ENCODE results near the gene ARHGEF17. TPM values are rescaled to one million over a fixed set of nuclear protein-coding genes. Genes with fewer than 3 reads are reported as not detected.
A peak's percentile ranks its signal among the peaks of the same experiment; 100 is the strongest.

Gene ARHGEF17
- total RNA-seq, 1 donor from 2014 or later, result 77.0 TPM

- no peaks in the 10 kb centered on the region for H3K36me3 Mint-ChIP-seq (ENCODE audit: insufficient read depth)
- H3K4me3 Mint-ChIP-seq (ENCODE audit: low read depth), result peak within 1 kb of the TSS; percentile 82
- peak; percentile 95 for DNase-seq (ENCODE audit: low spot score, unreplicated experiment)
- H3K27me3 Mint-ChIP-seq, result peaks cover 6% of the 10 kb centered on the region
- TF ChIP-seq, protein P1, sequence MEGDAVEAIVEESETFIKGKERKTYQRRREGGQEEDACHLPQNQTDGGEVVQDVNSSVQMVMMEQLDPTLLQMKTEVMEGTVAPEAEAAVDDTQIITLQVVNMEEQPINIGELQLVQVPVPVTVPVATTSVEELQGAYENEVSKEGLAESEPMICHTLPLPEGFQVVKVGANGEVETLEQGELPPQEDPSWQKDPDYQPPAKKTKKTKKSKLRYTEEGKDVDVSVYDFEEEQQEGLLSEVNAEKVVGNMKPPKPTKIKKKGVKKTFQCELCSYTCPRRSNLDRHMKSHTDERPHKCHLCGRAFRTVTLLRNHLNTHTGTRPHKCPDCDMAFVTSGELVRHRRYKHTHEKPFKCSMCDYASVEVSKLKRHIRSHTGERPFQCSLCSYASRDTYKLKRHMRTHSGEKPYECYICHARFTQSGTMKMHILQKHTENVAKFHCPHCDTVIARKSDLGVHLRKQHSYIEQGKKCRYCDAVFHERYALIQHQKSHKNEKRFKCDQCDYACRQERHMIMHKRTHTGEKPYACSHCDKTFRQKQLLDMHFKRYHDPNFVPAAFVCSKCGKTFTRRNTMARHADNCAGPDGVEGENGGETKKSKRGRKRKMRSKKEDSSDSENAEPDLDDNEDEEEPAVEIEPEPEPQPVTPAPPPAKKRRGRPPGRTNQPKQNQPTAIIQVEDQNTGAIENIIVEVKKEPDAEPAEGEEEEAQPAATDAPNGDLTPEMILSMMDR (IDR thresholded peaks at IDR 0.05; ENCODE audit: unreplicated experiment), result peak; percentile 81
- peaks cover 8% of the 10 kb centered on the region for H3K4me1 Mint-ChIP-seq (ENCODE audit: low read depth)
- peak within 1 kb of the TSS; percentile 72 for H3K27ac Mint-ChIP-seq
- no peaks in the 10 kb centered on the region for H3K9me3 Mint-ChIP-seq (ENCODE audit: low read depth)
Observed at GRCh38 chr11:73376160-73376802, 68.2 kb downstream of the ARHGEF17 start, which contains the start of gene RELT. Gene RELT, plus strand, starts transcription at chr11:73376399. Its CDS starts 12,738 bp downstream, at chr11:73389137.

GRCh38 chr11:73376803-73377629, 68.9 kb downstream of the ARHGEF17 start:
- Mint-ChIP-seq H3K27me3 (peaks cover 6% of the 10 kb centered on the region), H3K4me3 (ENCODE audit: low read depth) (peak overlapping the region; percentile 82), H3K9me3 (ENCODE audit: low read depth) (no peaks in the 10 kb centered on the region), H3K27ac (peak overlapping the region; percentile 72), H3K36me3 (ENCODE audit: insufficient read depth) (no peaks in the 10 kb centered on the region), H3K4me1 (ENCODE audit: low read depth) (peaks cover 8% of the 10 kb centered on the region)
- TF ChIP-seq, protein P1 (IDR thresholded peaks at IDR 0.05; ENCODE audit: unreplicated experiment), result no peak
- DNase-seq (ENCODE audit: low spot score, unreplicated experiment), result peak; percentile 30

DNA sequence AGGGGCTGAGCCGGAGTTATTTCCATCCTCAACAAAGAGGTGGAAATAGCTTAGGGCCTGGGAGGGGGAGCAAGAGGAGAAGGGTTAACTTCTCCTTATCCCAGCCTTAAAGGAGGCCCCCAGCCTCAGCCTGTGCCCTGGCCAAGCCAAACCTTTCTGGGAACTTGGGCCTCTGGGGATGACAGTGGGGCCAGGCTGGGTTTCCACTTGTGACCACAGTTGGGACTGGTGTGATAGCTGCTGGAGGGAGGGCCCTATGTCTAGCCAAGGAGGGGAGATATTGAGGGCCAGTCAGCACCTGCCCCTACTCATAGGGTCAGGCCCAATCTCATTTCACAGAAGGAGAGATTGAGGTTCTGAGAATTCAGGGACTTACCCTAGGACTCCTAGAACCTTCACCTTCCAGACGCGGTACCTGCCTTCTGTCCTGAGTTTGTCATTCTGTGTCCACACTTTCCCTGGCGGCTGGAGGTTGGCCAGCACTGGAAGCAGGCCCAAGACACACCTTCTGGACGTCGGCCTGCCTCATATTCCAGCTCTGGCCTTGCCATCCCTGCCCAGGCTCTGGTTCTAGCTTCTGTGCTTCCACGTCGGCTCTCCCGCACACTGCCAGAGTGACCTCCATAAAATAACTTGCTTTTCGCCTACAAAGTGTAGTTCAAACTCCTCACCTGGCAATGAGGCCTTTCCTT, 71.3 kb downstream of the ARHGEF17 start:
- Mint-ChIP-seq H3K4me3 (ENCODE audit: low read depth) (no peak overlapping the region), H3K4me1 (ENCODE audit: low read depth) (peaks cover 8% of the 10 kb centered on the region), H3K27me3 (peaks cover 6% of the 10 kb centered on the region), H3K36me3 (ENCODE audit: insufficient read depth) (no peaks in the 10 kb centered on the region), H3K9me3 (ENCODE audit: low read depth) (no peaks in the 10 kb centered on the region), H3K27ac (peak overlapping the region; percentile 45)
- TF ChIP-seq, protein P1 (IDR thresholded peaks at IDR 0.05; ENCODE audit: unreplicated experiment), result no peak
- no peak for DNase-seq (ENCODE audit: low spot score, unreplicated experiment)

GRCh38 chr11:73380331-73380730, 72.3 kb downstream of the ARHGEF17 start:
- DNase-seq (ENCODE audit: low spot score, unreplicated experiment), result no peak
- Mint-ChIP-seq H3K27me3 (peaks cover 6% of the 10 kb centered on the region), H3K4me1 (ENCODE audit: low read depth) (peaks cover 10% of the 10 kb centered on the region), H3K9me3 (ENCODE audit: low read depth) (no peaks in the 10 kb centered on the region), H3K36me3 (ENCODE audit: insufficient read depth) (no peaks in the 10 kb centered on the region), H3K27ac (no peak overlapping the region), H3K4me3 (ENCODE audit: low read depth) (no peak overlapping the region)
- TF ChIP-seq, protein P1 (IDR thresholded peaks at IDR 0.05; ENCODE audit: unreplicated experiment), result no peak

GRCh38 chr11:73380897-73381410, 72.9 kb downstream of the ARHGEF17 start:
- Mint-ChIP-seq H3K9me3 (ENCODE audit: low read depth) (no peaks in the 10 kb centered on the region), H3K27me3 (peaks cover 6% of the 10 kb centered on the region), H3K27ac (no peak overlapping the region), H3K36me3 (ENCODE audit: insufficient read depth) (no peaks in the 10 kb centered on the region), H3K4me1 (ENCODE audit: low read depth) (peaks cover 13% of the 10 kb centered on the region), H3K4me3 (ENCODE audit: low read depth) (no peak overlapping the region)
- TF ChIP-seq, protein P1 (IDR thresholded peaks at IDR 0.05; ENCODE audit: unreplicated experiment), result no peak
- DNase-seq (ENCODE audit: low spot score, unreplicated experiment), result no peak

Measured in progenitor cell of endocrine pancreas (in vitro differentiated cells).